Type B pancreatic cell (in vitro differentiated cells): Measurements from ENCODE around the gene IL1R2. TPM values are rescaled to one million over a fixed set of nuclear protein-coding genes. Genes with fewer than 3 reads are reported as not detected.

Experiments used
- DNase-seq: peaks from one replicate; pipeline ENCODE4 v3.0.0; 2021; ENCODE audit warnings: mixed read lengths; ENCODE audit not compliant: unreplicated experiment; ENCODE audit errors: extremely low spot score
- H3K27ac Mint-ChIP-seq: 2 replicates; pipeline ENCODE4 v1.8.0; 2021; ENCODE audit warnings: mild to moderate bottlenecking, mixed read lengths
- H3K27me3 Mint-ChIP-seq: 2 replicates; pipeline ENCODE4 v1.8.0; 2021; ENCODE audit warnings: mixed read lengths
- H3K36me3 Mint-ChIP-seq: 2 replicates; pipeline ENCODE4 v1.8.0; 2021; ENCODE audit warnings: mixed read lengths
- H3K4me1 Mint-ChIP-seq: one replicate; pipeline ENCODE4 v1.8.0; 2021; ENCODE audit warnings: mixed read lengths; ENCODE audit not compliant: unreplicated experiment
- H3K4me3 Mint-ChIP-seq: 2 replicates; pipeline ENCODE4 v1.8.0; 2021; ENCODE audit warnings: mild to moderate bottlenecking, mixed read lengths
- H3K9me3 Mint-ChIP-seq: 2 replicates; pipeline ENCODE4 v1.8.0; 2021; ENCODE audit warnings: mixed read lengths
- CTCF ChIP-seq: fragments of 200-600 bp; sonication (generic); conservative IDR thresholded peaks from 2 replicates; pipeline ENCODE4 v1.5.0; 2021; ENCODE audit warnings: antibody characterized with exemption, mild to moderate bottlenecking
- total RNA-seq: library from RNA; stranded (reverse); gene quantifications from 2 replicates; pipeline ENCODE4 v1.2.1, GENCODE V29; 2021; ENCODE audit warnings: low replicate concordance

Gene IL1R2
- total RNA-seq, 1 donor from 2014 or later = 0.48 TPM

GRCh38 chr2:101989740-101990460, 1.9 kb upstream of the IL1R2 start:
- Mint-ChIP-seq H3K4me1 (peaks cover 16% of the 10 kb centered on the region), H3K4me3 (no peak overlapping the region), H3K9me3 (no peaks in the 10 kb centered on the region), H3K27me3 (peaks cover 15% of the 10 kb centered on the region), H3K27ac (no peak overlapping the region), H3K36me3 (no peaks in the 10 kb centered on the region)
- no peak for DNase-seq
- TF ChIP-seq CTCF = no peak

- Mint-ChIP-seq H3K9me3 (no peaks in the 10 kb centered on the region), H3K36me3 (no peaks in the 10 kb centered on the region), H3K4me3 (no peak overlapping the region), H3K4me1 (no peaks in the 10 kb centered on the region), H3K27ac (no peak overlapping the region), H3K27me3 (peaks cover 22% of the 10 kb centered on the region)
- DNase-seq = no peak
- TF ChIP-seq CTCF = no peak
Measured at GRCh38 chr2:101993772-101994171, 2.0 kb downstream of the IL1R2 start.

GRCh38 chr2:101995019-101995418, 3.3 kb downstream of the IL1R2 start:
- DNase-seq = no peak
- no peaks in the 10 kb centered on the region for H3K4me1 Mint-ChIP-seq

GRCh38 chr2:101995804-101996203, 4.0 kb downstream of the IL1R2 start:
- TF ChIP-seq CTCF = no peak
- H3K36me3 Mint-ChIP-seq = no peaks in the 10 kb centered on the region
- H3K9me3 Mint-ChIP-seq = no peaks in the 10 kb centered on the region
- no peaks in the 10 kb centered on the region for H3K4me1 Mint-ChIP-seq
- peaks cover 19% of the 10 kb centered on the region for H3K27me3 Mint-ChIP-seq
- no peak overlapping the region for H3K4me3 Mint-ChIP-seq
- no peak overlapping the region for H3K27ac Mint-ChIP-seq
- DNase-seq = no peak

More at GRCh38 chr2:101995019-101995418, 3.3 kb downstream of the IL1R2 start:
- TF ChIP-seq CTCF = no peak
- Mint-ChIP-seq H3K27ac (no peak overlapping the region), H3K27me3 (peaks cover 19% of the 10 kb centered on the region), H3K36me3 (no peaks in the 10 kb centered on the region), H3K9me3 (no peaks in the 10 kb centered on the region), H3K4me3 (no peak overlapping the region)

- Mint-ChIP-seq H3K27ac (no peak overlapping the region), H3K9me3 (no peaks in the 10 kb centered on the region), H3K27me3 (peaks cover 10% of the 10 kb centered on the region), H3K4me3 (no peak overlapping the region), H3K4me1 (no peaks in the 10 kb centered on the region), H3K36me3 (no peaks in the 10 kb centered on the region)
- DNase-seq = no peak
- TF ChIP-seq CTCF = no peak
Measured at GRCh38 chr2:101998556-101998895, 6.8 kb downstream of the IL1R2 start.
